Measurements from ENCODE around the gene SLIT1.
"Not testable (repeated sequence)": the region's sequence is repeated elsewhere in the genome, so short reads cannot be mapped to it uniquely, and the experiment has no call there.

Gene SLIT1

GRCh38 chr10:97038688-97039087 lies 147.1 kb downstream of the SLIT1 start:
- no peak for DNase-seq

DNA sequence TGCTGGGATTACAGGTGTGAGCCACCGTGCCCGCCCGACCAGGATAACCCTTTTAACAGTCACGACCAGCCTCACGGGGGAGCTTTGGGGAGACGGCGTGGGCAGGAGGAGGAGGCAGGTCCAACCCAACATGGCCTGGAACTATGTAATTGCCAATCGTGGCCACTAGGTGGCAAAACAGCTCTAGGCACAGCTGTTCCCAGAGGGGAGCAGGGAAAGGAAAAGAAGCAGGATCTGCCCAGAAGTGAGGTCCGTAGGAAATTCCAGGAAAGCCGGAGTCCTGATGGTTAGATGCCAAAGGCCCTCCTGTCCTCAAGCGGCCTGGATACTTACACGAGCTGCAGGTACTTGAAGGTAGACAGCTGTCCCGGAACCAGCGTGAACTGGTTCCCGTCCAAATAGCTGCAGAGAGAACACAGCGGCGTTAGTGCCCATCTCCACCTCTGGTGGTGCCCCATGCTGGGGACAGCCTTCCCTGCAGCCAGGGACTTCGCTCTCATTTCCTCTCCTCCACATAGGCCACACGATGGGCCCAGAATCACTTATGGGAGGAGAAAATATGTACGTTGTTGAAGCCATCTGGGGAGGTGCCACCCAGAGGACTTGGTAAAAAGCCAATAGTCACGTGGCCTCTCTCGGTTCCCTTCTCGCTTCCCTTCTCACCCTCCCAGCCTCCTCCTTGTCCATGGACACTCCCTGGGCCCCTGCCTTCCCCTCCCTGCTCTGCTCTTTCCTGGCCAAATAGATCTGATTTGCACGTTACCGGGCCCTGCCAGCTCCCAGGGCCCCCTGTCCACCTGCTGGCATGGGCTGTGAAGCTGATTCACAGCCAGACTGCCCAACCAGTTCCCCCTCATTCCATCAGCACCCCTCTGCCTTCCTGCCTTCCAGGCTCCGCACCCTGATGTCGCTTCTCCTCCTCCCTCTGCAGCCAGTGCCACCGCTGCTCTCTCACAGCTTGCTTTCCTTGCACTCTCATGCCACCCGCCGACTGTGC lies 148.1 kb downstream of the SLIT1 start:
- DNase-seq: peak; percentile 40

DNA sequence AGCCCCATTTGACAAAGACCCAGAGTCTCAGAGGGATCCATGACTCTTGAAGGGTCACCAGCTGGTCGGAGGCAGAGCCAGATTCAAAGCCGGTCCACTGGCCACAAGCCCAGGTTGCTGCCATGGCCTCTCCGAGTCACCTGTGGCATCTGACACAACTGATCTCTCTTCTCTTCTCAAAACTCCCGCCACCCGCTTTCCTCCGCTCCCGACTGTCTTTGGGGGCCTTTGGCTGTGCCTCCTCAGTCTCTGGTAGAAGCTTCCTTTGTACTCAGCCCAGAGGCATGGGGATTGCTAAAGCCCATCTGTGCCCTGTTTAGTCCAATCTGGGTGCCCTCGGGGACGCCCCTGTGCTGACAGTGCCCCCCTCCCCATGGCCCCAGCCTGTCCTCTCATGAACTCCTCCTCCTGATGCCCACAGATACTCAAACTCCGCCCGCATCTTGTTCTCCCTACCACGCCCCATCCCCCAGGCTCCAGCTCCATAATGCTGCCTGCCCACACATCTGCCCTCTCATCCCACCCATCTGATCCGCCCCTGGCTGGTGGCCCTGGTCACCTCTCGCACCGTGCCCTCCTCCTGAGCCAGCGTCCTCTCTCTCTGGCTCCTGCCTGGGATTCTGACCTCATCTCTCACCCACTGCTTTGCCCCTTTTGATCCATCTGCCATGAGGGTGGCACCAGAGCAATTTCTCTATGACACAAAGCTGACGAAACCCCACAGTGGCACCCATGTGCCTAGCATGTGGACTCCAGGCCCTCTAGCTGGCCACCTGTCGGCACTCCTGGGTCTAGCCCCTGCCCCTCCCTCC lies 150.6 kb downstream of the SLIT1 start:
- no peak for DNase-seq

DNA sequence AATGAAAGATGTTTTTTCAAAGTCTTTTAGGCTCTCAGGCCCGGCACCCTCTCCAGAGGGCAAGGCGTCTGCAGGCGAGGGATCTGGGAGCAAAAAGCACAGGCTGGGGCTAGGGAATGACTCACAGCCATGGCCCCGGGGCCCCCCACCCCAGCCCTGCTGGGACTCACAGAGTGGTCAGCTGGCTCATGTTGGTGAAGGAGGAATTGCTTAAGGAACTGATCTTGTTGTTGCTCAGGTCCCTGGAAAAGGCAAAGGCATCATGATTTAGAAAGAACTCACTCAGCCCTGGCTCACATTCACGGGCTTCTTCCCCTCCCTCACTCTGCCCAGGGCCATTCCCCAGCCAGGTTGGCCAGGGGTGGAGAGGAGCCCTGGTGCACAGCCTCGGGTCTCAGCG lies 151.5 kb downstream of the SLIT1 start:
- DNase-seq: no peak

- not testable (repeated sequence) for DNase-seq
Measured at GRCh38 chr10:97033841-97034240, 151.9 kb downstream of the SLIT1 start.

GRCh38 chr10:97032624-97033023 lies 153.1 kb downstream of the SLIT1 start:
- DNase-seq: no peak

DNA sequence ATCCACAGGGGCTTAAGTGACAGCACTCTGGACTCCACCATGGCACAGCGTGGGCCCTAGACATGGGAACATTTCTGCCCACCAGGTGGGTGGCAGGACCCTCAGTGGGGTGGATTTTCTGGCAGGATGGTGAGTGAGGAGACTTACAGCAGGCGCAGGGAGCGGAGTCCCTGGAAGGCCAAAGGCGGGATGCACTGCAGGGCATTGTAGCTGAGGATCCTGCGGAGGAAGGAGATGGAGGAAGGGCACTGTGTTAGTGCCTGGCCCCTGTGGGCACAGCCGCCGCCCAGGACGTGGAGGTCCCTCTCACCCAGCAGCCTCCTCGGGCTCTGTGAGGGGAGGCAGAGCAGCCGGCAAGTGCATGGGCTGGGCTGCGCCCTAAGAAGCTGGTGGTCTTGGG lies 154.3 kb downstream of the SLIT1 start:
- no peak for DNase-seq

- no peak for DNase-seq
Measured at GRCh38 chr10:97030894-97031293, 154.9 kb downstream of the SLIT1 start.

DNA sequence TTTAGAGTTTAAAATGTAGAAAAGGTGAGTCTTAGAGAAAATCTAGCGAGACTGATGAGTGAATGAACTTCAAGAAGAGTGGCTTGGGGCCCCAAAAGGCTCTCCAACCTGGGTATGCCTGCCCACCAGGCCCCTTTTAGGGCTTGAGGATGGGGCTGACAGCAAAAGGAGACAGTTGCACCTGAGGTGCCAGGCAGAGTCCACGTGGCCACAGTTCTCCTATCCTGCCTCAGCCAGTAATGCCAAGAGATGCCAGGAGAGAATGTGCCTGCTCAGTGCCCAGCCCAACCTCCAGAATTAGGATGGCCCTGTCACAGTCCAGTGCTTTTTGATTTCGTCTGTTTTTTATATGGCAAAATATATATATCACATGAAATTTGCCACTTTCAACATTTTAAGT lies 156.5 kb downstream of the SLIT1 start:
- no peak for DNase-seq

GRCh38 chr10:97028832-97029178 lies 157.0 kb downstream of the SLIT1 start:
- no peak for DNase-seq

- no peak for DNase-seq
Measured at GRCh38 chr10:97028126-97028831, 157.5 kb downstream of the SLIT1 start.

GRCh38 chr10:97025613-97026242 lies 160.0 kb downstream of the SLIT1 start:
- DNase-seq: no peak

DNA sequence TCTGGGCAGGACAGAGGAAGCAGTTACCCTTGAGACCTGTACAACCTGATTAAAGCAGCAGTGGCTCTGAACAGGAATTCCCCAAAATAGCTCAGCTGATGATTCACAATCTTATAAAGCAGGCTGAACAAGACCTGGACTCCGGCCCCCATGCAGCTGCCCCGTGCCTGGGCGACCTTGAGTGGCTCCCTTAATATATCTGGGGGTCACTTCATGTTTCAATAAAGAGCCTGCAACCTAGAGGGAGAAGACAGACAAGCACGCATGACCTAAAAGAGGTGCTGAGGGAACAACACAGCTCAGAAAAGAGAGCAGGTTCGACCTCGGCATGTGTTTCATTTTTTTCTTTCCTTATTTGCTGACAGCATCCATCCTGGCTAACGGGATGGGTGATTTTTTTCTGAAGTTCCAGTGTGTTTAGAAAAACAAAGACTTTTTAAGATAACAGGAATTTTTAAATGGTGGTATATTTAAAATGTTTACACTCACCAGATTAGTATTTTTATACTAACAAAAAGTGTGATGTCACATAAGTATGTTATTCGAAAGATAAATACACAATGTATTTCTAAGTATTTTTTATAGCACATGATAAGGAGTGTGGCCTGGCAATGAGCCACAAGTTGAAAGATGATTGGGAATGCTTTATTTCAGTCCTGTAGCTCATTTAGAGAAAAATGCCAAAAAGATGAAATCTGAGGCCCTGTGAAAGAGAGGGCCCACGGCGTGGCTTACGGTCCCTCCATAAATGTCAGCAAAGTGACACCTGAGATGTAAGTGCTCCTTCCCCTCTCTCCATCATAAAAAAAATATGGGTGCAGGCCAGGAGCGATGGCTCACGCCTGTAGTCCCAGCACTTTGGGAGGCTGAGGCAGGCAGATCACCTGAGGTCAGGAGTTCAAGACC lies 161.3 kb downstream of the SLIT1 start:
- DNase-seq: no peak

DNA sequence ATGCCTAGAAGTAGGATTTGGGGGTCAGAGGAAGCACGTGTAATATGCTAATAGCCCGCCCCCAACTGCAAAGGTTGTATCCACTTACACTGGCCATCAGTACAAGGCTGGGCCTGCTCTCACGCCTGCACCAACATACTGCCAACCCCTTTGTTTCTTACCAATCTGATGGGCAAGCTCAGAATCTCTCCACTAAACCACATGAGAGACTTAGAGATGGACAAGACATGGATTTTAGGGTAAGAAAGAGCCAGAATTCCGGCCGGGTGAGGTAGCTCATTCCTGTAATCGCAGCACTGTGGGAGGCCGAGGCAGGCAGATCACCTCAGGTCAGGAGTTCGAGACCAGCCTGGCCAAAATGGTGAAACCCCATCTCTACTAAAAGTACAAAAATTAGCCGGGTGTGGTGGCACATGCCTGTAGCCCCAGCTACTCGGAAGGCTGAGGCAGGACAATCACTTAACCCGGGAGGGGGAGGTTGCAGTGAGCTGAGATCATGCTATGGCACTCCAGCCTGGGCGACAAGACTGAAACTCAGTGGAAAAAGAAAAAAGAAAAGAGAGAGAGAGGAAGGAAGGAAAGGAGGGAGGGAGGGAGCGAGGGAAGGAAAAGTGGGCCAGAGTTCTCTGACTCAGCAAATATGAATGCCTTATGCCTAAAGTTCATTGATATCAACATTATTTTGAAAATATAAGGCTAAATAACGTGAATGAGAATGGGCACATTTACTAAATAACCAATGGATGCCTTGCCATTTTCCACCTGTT lies 162.2 kb downstream of the SLIT1 start:
- no peak for DNase-seq

GRCh38 chr10:97022616-97023015 lies 163.1 kb downstream of the SLIT1 start:
- no peak for DNase-seq

DNA sequence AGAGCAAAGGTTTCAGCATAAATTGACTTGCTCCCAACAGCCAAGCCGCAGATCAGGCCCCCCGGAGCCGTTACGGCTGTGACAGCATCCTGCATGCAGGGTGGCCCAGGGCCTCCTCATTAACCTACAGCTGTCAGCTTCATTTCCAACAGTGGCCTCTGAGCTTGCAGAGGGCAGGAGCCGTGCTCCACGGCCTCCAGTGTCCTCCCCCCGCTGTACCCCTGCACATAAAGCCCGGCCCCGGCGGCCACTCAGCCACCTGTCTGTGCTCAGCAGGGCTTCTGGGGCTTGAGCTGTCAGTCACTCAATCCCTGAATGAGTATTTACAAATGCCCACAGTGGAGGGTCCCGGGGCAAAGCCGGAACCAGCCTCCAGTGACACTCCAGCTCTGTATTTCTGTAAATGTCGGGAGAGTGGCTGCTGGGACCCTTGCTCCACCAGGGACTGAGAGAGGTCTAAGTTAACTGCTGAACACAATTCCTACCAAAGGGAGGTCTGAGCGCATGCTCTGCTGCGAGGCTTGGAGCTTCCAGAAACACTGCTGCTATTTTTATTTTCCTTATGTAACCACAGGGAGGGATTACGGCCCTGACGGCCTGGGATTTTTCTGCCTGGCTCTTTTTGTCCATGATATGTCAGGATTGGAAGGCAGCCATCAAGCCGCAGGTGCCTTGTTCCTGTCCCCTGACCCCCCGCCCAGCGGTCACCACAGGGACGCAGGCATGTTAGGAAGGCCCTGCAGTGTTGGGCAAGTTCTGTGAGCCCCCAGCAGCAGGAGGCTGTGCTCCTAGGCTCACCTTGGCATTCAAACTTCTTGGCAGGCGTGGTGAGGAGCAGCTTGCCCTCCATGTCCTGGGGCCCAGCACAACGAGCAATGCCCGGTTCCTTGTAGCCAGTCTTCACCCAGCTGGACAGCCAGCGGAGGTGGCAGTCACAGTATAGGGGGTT lies 165.0 kb downstream of the SLIT1 start:
- no peak for DNase-seq

GRCh38 chr10:97019213-97019844 lies 166.4 kb downstream of the SLIT1 start:
- no peak for DNase-seq

- DNase-seq: no peak
Measured at GRCh38 chr10:97018251-97019212, 167.2 kb downstream of the SLIT1 start.

Data from NK-92 treated with Interleukin-12 subunit alpha and Interleukin-12 subunit beta, amount 100 ng/mL, for 24 hours (cell line).